DND-41 (cell line): ENCODE data around the gene MYH3.

Experiments used
- EZH2 ChIP-seq: IDR thresholded peaks from 3 replicates; pipeline ENCODE4 v1.6.1; 2012; ENCODE audit warnings: borderline replicate concordance, low read depth, mild to moderate bottlenecking, moderate library complexity, low read length, inconsistent platforms; ENCODE audit not compliant: severe bottlenecking
- TF ChIP-seq, protein P1 (sequence below): IDR thresholded peaks from 2 replicates; pipeline ENCODE4 v1.5.1; 2012; ENCODE audit warnings: borderline replicate concordance, low read length, moderate library complexity, mild to moderate bottlenecking; ENCODE audit not compliant: poor library complexity, severe bottlenecking; ENCODE audit errors: extremely low read depth

DNA sequence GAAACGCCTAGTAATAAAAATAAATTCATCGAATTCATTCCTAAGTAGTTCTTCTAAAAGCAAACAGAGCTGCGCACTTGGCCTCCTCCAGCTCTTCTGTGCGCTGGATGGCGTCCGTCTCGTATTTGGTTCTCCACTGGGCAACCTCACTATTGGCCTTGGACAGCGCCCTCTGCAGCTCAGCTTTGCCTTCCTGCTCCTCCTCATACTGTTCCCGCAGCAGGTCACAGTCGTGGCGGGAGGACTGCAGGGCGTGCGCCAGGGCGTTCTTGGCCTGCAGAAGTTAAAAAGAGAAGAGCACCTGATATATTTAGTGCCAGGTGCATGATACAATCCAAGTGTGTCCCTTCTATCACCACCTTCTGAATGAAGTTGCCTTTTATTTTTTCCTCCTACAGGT lies 21.8 kb downstream of the MYH3 start:
- TF ChIP-seq EZH2, result no peak
- TF ChIP-seq, protein P1, sequence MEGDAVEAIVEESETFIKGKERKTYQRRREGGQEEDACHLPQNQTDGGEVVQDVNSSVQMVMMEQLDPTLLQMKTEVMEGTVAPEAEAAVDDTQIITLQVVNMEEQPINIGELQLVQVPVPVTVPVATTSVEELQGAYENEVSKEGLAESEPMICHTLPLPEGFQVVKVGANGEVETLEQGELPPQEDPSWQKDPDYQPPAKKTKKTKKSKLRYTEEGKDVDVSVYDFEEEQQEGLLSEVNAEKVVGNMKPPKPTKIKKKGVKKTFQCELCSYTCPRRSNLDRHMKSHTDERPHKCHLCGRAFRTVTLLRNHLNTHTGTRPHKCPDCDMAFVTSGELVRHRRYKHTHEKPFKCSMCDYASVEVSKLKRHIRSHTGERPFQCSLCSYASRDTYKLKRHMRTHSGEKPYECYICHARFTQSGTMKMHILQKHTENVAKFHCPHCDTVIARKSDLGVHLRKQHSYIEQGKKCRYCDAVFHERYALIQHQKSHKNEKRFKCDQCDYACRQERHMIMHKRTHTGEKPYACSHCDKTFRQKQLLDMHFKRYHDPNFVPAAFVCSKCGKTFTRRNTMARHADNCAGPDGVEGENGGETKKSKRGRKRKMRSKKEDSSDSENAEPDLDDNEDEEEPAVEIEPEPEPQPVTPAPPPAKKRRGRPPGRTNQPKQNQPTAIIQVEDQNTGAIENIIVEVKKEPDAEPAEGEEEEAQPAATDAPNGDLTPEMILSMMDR, result no peak
